HG03139 (cell line): Measurements from ENCODE around the gene CLCF1.

Experiments
- ATAC-seq: cut with Tn5 transposase; IDR thresholded peaks from one replicate; pipeline ENCODE4 v1.9.1; 2021; ENCODE audit not compliant: unreplicated experiment

CLCF1 gene

GRCh38 chr11:67376063-67376820 is 2.8 kb upstream of the CLCF1 start:
- no peak for ATAC-seq

DNA sequence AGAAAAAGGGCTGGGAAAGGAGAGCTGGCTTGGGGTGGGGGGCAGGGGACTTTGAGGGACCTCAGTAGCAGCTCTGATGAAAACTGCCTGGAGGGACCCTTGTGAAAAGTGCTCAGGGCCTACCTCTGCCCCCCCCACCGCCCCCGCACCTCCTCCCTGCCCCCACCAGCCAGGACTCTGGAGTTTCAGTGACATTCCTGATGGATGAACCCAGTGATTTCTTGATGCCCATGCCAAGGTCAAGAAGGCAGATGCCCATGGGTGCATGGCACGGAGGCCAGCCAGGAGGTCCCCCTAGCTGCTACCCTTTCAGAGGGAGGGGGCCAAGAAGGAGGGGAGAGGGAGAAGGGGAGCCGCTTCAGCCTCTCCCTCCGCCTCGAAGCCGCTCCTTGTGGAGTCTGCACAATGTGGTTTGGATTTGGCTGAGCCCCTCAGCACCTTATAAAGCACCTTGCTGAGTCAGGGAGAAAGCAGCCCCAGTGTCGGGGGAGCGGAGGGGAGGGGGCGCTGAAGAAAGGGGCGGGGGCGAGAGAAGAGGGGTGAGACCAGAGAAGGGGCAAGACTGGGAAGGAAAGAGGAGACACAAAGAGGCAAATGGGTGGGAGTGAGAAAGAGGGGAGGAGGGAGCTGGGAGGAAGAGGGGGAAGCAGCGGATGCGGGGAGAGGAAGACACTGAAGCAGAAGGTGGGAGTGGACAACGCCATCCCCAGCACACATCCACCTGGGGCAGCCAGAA is 2.1 kb upstream of the CLCF1 start:
- no peak for ATAC-seq

- no peak for ATAC-seq
These were observed 1.3 kb upstream of the CLCF1 start for GRCh38 chr11:67374571-67375281.

GRCh38 chr11:67373648-67374570 is 511 bp upstream of the CLCF1 start:
- ATAC-seq: no peak

DNA sequence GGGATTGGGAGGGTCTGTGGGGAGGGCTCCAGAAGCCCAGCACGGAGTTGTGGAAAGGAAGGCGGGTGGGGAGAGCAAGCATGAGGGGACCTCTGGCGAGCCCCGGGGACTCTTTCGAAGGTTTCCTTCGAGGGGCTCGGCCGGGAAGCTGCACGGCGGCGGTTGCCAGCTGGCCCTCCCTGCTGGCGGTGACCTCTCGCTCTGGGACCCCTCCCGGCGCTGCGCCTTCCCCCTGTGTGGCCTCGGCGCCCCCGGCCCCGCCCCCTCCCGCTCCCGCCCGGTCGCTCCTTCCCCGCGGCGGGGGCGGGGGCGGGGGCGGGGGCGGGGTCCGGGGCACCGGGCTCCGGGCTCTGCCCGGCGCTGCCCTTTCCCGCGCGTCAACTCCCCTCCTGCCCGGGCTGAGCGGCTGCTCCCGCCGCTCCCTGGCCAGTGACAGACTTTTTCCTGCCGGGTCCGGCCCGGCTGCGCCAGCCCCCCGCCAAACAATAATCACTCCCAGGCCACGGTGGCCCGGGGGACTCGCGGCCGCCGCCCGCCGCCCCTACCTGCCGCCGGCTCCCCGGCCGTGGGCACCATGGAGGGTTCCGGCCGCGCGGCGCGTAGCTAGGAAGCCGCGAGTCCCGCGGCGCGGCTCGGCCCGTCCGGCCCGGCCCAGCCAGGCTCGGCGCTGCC is 941 bp downstream of the CLCF1 start:
- no peak for ATAC-seq

DNA sequence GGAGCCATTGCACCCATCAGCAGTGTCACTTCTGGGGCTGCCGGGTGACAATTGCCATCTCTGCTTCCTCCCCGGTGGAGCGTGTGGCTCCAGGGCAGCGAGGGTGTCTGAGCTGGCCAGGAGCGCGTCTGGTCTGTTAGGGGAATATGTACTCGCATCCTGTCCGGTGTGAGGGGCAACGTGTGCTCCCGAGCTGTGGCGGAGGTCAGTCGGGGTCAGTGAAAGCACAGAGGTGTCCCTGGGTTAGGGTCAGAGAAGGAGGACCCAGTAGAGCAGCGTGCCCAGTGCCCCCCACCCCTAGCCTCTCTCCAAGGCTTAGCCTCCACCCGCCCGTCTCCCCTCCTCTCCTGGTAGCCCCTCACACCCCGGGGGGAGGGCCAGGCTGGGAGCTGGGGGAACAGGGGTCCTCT is 1.5 kb downstream of the CLCF1 start:
- ATAC-seq: no peak

GRCh38 chr11:67371189-67371910 is 2.0 kb downstream of the CLCF1 start:
- ATAC-seq: no peak

- ATAC-seq: no peak
These were observed 2.9 kb downstream of the CLCF1 start for GRCh38 chr11:67370351-67371076.

DNA sequence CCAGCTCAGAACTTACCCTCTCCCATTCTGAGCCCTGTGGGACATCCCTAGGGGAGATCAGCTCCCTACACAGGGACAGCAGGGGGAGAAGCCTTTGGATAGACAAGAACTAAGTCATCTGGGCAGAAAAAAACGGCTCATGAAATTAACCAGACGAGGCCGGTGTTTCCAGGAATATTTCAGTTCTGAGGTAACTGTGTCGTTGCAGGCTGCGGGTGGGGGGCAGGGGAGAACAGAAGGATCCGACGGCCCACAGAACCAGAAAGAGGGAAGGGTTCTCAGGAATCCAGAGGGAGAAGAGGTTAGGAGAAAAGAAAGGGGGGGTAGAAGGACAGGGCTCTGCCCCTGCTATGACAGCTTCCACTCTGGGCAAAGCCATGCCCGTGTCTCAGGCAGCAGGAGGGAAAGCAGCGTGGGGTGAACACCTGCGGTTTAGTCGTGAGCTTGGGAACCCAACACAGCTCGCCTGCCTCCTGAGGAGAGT is 3.6 kb downstream of the CLCF1 start:
- no peak for ATAC-seq

DNA sequence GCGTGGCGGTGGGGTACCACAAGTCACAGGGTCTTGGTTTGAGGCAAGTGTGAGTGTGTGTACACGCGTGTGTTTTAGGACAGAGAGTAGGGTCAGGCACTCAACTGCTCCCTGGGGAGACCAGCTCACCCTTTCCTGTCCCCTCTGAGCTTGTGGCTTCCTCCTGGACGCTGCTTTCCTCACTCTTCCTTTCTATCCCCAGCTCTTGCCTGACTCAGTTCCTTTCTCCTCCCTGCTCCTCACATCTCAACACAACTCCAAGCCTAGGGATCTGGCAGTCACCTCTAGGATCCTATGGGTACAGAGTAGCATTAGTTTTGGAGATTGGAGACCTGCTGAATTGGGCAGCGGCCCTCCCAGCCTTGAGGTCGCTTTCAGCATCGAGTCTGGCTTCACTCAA is 4.1 kb downstream of the CLCF1 start:
- ATAC-seq: no peak

DNA sequence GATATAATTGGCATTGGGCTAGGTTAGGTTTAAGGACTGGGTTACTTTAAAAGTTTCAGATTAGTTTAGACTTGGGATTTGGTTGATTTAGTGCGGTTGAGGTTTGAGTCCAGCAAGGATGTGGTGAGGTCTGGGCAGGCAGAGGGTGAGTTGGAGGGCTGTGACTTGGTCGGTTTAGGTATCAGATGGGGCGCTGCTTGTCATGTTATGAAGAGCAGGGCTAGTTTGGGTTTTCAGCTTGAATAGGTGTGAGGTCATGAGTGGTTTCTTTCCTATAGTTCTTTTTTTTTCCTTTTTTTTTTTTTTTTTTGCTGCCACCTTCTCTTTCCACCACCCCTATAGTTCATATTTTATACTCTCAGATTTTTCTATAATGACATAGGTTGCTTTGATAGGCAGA is 4.8 kb downstream of the CLCF1 start:
- no peak for ATAC-seq

GRCh38 chr11:67367761-67368227 is 5.6 kb downstream of the CLCF1 start:
- no peak for ATAC-seq

DNA sequence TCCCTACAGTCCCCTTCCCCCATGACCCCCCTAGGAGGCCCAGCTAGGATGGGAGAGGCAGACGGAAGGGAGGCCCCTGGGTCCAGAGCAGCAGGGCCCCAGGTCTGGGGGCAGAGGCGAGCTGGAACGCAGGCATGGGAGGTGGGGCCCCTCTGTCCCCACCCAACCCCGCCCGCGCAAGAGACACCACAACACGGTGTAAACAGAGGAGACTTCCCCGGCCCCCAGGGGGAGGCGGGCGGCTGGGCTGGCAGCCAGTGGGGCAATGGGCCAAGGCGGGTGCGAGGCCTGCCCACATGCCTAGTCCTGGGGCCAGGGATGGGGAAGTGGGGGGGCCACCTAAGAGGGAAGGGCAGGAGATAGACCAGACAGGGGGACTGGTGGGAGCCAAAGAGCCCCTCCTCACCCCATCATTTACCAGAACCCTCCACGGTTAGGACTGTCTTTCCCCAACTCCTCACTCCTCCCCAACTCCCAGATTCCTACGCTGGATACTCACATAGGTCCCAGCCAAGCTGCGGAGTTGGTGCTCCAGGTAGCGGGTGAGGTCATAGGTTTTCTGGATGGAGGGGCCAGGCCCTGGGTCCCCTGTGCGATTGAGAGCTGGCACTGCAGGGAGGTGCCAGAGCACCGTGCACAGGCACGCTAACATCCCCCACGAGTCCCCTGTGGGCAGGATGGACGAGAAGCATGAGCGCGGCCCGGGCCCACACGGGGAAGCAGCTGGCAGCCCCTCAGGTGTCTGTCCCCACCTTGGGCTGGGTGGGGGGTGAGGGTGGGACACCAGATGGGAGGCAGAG is 6.2 kb downstream of the CLCF1 start:
- no peak for ATAC-seq

- ATAC-seq: no peak
These were observed 6.9 kb downstream of the CLCF1 start for GRCh38 chr11:67366546-67366945.

DNA sequence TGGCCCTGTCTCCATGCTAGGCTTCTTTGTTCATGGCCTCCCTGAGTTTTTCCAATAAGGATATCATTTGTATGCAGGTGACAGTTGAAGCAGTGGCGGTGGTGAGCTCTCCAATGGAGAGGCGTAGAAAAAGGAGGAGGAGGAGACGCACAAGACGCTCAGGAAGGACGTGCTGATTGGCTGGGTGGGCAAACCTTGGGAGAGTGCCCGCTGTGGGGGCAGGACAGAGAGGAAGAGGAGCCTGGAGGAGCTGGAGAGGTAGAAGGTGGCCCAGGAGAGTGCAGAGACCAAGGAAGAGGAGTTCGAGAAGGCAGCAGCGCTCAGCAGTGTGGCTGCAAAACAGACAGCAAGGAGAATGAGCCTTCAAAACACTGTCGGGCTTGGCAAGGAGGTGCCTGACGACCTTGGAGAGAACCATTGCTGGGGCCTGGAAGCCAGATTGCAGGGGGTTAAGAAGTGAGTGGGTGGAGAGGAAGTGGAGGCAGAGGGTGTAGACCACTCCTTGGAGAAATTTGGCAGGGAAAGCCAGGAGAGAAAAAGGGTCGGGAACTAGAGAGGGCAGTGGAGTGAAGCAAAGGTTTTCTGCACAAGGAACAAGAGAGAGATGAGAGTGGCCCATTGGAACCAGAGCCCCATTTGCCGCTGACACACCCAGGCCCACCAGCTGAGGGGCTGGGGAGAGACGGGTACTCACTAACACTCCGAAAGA is 7.5 kb downstream of the CLCF1 start:
- no peak for ATAC-seq

DNA sequence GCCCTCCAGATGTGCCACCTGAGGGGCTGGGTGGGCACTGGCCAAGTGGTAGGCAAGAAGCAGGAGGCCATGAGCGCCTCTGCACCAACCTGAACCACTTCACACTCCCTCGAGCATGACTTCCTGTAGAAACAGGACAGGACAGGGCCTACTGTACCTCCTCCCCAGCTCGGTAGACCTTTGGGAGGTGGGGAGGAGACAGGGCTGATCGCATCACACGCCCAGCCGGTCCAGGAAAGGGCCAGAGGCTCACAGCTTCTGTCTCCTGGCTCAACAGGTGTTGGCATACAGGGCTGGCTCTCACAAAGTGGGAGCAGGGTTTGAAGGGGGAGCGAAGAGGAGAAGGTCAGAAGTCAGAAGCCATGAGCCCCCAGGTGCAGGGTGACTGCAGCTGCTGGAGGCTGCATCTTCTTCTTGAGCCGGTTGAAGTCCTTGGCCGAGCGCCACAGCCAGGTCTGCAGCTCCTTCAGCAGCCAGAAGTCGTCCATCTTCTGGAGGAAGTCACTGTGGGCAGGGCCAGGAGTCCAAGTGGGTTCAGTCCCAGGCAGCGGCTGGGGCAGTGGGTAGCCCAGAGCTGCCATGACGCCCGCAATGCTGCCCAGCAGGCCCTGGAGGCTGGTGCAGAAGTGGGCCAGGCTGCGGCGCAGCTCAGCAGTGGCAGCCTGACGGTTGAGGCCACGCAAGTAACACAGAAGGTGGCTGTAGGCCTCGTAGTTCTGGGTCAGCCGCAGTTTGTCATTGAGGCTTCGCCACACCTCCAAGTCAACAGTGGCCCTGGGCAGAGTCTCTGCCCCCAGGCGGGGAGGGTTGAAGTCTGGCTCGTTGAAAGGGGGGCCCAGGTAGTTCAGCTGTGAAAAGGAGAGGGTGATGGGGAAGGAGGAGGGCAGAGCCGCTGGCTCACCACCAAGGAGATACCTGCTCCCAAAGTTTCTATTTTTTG is 8.3 kb downstream of the CLCF1 start:
- ATAC-seq: no peak
